HepG2 (cell line): ENCODE data around the gene TLE1. TPM values are rescaled to one million over a fixed set of nuclear protein-coding genes. Genes with fewer than 3 reads are reported as not detected.

ENCODE experiments used
- ADNP ChIP-seq: sonication (generic); formaldehyde crosslinking; IDR thresholded peaks from 2 replicates; pipeline ENCODE4 v1.4.0; 2020; ENCODE audit warnings: missing genetic modification reagents
- BHLHE40 ChIP-seq: IDR thresholded peaks from 2 replicates; pipeline ENCODE4 v1.6.1; 2011; ENCODE audit warnings: low read length, improper control_type of control experiment
- CEBPG ChIP-seq: IDR thresholded peaks from 2 replicates; pipeline ENCODE4 v1.6.1; 2016
- DMAP1 ChIP-seq: IDR thresholded peaks from 2 replicates; pipeline ENCODE4 v1.6.1; 2016
- ELF3 ChIP-seq: IDR thresholded peaks from 2 replicates; pipeline ENCODE4 v1.6.1; 2016; ENCODE audit warnings: missing genetic modification reagents, missing compliant biosample characterization
- ISL2 ChIP-seq: sonication (generic); formaldehyde crosslinking; IDR thresholded peaks from 2 replicates; pipeline ENCODE4 v1.5.0; 2020; ENCODE audit warnings: missing genetic modification reagents
- MLX ChIP-seq: IDR thresholded peaks from 2 replicates; pipeline ENCODE4 v1.6.1; 2016
- MXD3 ChIP-seq: IDR thresholded peaks from 2 replicates; pipeline ENCODE4 v1.6.1; 2016; ENCODE audit warnings: mild to moderate bottlenecking, missing biosample characterization, missing genetic modification reagents
- NR2F6 ChIP-seq, 2 experiments: IDR thresholded peaks; 2 replicates each; pipeline ENCODE4 v1.6.1; 2016; ENCODE audit warnings: antibody characterized with exemption in 1 of 2, mild to moderate bottlenecking in 1 of 2
- SAFB2 ChIP-seq: sonication (generic); formaldehyde crosslinking; IDR thresholded peaks from 2 replicates; pipeline ENCODE4 v1.5.1; 2020; ENCODE audit warnings: missing genetic modification reagents, low read depth, mild to moderate bottlenecking, borderline replicate concordance
- SOX13 ChIP-seq, 3 experiments: fragments of 450-650 bp in 1 of 3; sonication (generic) in 1 of 3; formaldehyde crosslinking in 1 of 3; IDR thresholded peaks in 2 of 3; conservative IDR thresholded peaks in 1 of 3; 2 replicates each; pipeline versions ENCODE4 v1.5.0 to v1.6.1; 2016 to 2020; ENCODE audit warnings: antibody characterized with exemption in 1 of 3, mild to moderate bottlenecking in 1 of 3, missing compliant biosample characterization in 1 of 3, missing genetic modification reagents in 1 of 3, moderate library complexity in 1 of 3
- SUZ12 ChIP-seq: fragments of 150-350 bp; IDR thresholded peaks from 2 replicates; pipeline ENCODE4 v1.6.1; 2014; ENCODE audit warnings: low read depth, low read length
- ZBTB42 ChIP-seq: sonication (generic); formaldehyde crosslinking; IDR thresholded peaks from 2 replicates; pipeline ENCODE4 v1.5.0; 2020; ENCODE audit warnings: mild to moderate bottlenecking, missing genetic modification reagents
- ZMYM3 ChIP-seq: sonication (generic); formaldehyde crosslinking; IDR thresholded peaks from 2 replicates; pipeline ENCODE4 v1.5.1; 2020; ENCODE audit warnings: mild to moderate bottlenecking, missing genetic modification reagents
- ZNF160 ChIP-seq: sonication (generic); formaldehyde crosslinking; IDR thresholded peaks from 2 replicates; pipeline ENCODE4 v1.8.0; 2022; ENCODE audit warnings: mild to moderate bottlenecking, inconsistent platforms, missing genetic modification reagents
- ZNF709 ChIP-seq: sonication (generic); formaldehyde crosslinking; IDR thresholded peaks from 2 replicates; pipeline ENCODE4 v1.5.0; 2020; ENCODE audit warnings: mild to moderate bottlenecking, missing genetic modification reagents
- ZNF790 ChIP-seq: sonication (generic); formaldehyde crosslinking; IDR thresholded peaks from 2 replicates; pipeline ENCODE4 v1.8.0; 2022; ENCODE audit warnings: missing genetic modification reagents, mild to moderate bottlenecking, borderline replicate concordance
- ZSCAN21 ChIP-seq: sonication (generic); formaldehyde crosslinking; IDR thresholded peaks from 2 replicates; pipeline ENCODE4 v1.8.0; 2022; ENCODE audit warnings: mild to moderate bottlenecking, missing genetic modification reagents, moderate library complexity, borderline replicate concordance
- polyA plus RNA-seq, 8 experiments: library from polyadenylated mRNA; depleted of rRNA in 3 of 8; stranded (reverse) in 7 of 8; unstranded in 1 of 8; fragments of >200 nt; fragmentation: Illumina TruSeq in 4 of 8; extraction: Trizol in 4 of 8; gene quantifications; 2 replicates each; pipeline versions ENCODE4 v1.2.1 to v1.2.3, GENCODE V29; 2011 to 2016; ENCODE audit warnings: low read depth in 4 of 8, missing spikeins in 1 of 8, mixed read lengths in 1 of 8; ENCODE audit not compliant: insufficient read depth in 1 of 8
- total RNA-seq, 5 experiments: library from RNA; depleted of rRNA; stranded (reverse); fragments of >200 nt; fragmentation: Illumina TruSeq; extraction: Trizol; gene quantifications; 2 replicates each; pipeline ENCODE4 v1.2.3, GENCODE V29; 2016; ENCODE audit warnings: low read depth in 1 of 5
- TF ChIP-seq, protein P1 (sequence below): sonication (generic); formaldehyde crosslinking; IDR thresholded peaks from 2 replicates; pipeline ENCODE4 v1.5.1; 2020; ENCODE audit warnings: mild to moderate bottlenecking, missing genetic modification reagents, borderline replicate concordance
- TF ChIP-seq, protein P2 (sequence below): sonication (generic); formaldehyde crosslinking; IDR thresholded peaks from 2 replicates; pipeline ENCODE4 v1.4.0; 2020; ENCODE audit warnings: mild to moderate bottlenecking, missing genetic modification reagents

TLE1 gene
- total and polyA plus RNA-seq, 2 of the 13 experiments (the other 11 are each of a cell fraction or from before 2014, with no cell fraction given) = 35.9 to 109 TPM

GRCh38 chr9:81689343-81690175 is at the start of gene TLE1 (continued):
- TF ChIP-seq, protein P1, sequence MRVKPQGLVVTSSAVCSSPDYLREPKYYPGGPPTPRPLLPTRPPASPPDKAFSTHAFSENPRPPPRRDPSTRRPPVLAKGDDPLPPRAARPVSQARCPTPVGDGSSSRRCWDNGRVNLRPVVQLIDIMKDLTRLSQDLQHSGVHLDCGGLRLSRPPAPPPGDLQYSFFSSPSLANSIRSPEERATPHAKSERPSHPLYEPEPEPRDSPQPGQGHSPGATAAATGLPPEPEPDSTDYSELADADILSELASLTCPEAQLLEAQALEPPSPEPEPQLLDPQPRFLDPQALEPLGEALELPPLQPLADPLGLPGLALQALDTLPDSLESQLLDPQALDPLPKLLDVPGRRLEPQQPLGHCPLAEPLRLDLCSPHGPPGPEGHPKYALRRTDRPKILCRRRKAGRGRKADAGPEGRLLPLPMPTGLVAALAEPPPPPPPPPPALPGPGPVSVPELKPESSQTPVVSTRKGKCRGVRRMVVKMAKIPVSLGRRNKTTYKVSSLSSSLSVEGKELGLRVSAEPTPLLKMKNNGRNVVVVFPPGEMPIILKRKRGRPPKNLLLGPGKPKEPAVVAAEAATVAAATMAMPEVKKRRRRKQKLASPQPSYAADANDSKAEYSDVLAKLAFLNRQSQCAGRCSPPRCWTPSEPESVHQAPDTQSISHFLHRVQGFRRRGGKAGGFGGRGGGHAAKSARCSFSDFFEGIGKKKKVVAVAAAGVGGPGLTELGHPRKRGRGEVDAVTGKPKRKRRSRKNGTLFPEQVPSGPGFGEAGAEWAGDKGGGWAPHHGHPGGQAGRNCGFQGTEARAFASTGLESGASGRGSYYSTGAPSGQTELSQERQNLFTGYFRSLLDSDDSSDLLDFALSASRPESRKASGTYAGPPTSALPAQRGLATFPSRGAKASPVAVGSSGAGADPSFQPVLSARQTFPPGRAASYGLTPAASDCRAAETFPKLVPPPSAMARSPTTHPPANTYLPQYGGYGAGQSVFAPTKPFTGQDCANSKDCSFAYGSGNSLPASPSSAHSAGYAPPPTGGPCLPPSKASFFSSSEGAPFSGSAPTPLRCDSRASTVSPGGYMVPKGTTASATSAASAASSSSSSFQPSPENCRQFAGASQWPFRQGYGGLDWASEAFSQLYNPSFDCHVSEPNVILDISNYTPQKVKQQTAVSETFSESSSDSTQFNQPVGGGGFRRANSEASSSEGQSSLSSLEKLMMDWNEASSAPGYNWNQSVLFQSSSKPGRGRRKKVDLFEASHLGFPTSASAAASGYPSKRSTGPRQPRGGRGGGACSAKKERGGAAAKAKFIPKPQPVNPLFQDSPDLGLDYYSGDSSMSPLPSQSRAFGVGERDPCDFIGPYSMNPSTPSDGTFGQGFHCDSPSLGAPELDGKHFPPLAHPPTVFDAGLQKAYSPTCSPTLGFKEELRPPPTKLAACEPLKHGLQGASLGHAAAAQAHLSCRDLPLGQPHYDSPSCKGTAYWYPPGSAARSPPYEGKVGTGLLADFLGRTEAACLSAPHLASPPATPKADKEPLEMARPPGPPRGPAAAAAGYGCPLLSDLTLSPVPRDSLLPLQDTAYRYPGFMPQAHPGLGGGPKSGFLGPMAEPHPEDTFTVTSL = peak; percentile 77; the same call in 1 of the 2 replicates
- no peak for TF ChIP-seq BHLHE40
- TF ChIP-seq SUZ12 = no peak
- TF ChIP-seq SAFB2 (CRISPR knock-in tag) = no peak
- no peak for TF ChIP-seq SOX13 (IDR thresholded peaks at IDR 0.05)
- TF ChIP-seq SOX13 (CRISPR knock-in tag; conservative IDR thresholded peaks at IDR 0.05 in 1 of 2, IDR thresholded peaks at IDR 0.05 in 1 of 2) = peak in 1 of 2 experiments; percentile 84; a peak in 1 of 4 replicates
- TF ChIP-seq ZMYM3 (CRISPR knock-in tag) = 0 out of 2 replicates have a peak, but pooled peaks have one; percentile 18
- TF ChIP-seq ADNP = no peak
- TF ChIP-seq ZNF160 (CRISPR knock-in tag) = no peak
- TF ChIP-seq MXD3 (CRISPR knock-in tag) = peak; percentile 66; the same call in 1 of the 2 replicates
- TF ChIP-seq CEBPG = no peak
- TF ChIP-seq ZSCAN21 (CRISPR knock-in tag) = peak; percentile 24; the same call in 1 of the 2 replicates
- peak; percentile 13; the same call in 1 of the 2 replicates for TF ChIP-seq MLX (CRISPR knock-in tag)
- TF ChIP-seq, protein P2, sequence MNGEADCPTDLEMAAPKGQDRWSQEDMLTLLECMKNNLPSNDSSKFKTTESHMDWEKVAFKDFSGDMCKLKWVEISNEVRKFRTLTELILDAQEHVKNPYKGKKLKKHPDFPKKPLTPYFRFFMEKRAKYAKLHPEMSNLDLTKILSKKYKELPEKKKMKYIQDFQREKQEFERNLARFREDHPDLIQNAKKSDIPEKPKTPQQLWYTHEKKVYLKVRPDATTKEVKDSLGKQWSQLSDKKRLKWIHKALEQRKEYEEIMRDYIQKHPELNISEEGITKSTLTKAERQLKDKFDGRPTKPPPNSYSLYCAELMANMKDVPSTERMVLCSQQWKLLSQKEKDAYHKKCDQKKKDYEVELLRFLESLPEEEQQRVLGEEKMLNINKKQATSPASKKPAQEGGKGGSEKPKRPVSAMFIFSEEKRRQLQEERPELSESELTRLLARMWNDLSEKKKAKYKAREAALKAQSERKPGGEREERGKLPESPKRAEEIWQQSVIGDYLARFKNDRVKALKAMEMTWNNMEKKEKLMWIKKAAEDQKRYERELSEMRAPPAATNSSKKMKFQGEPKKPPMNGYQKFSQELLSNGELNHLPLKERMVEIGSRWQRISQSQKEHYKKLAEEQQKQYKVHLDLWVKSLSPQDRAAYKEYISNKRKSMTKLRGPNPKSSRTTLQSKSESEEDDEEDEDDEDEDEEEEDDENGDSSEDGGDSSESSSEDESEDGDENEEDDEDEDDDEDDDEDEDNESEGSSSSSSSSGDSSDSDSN (CRISPR knock-in tag) = peak; percentile 17
- TF ChIP-seq ZNF790 (CRISPR knock-in tag) = no peak; the same call in 1 of the 2 replicates
- peak; percentile 69 for TF ChIP-seq ISL2 (CRISPR knock-in tag)
- 0 out of 2 replicates have a peak, but pooled peaks have one; percentile 5 for TF ChIP-seq ZNF709 (CRISPR knock-in tag)
- TF ChIP-seq DMAP1 (CRISPR knock-in tag) = peak; percentile 46; the same call in 1 of the 2 replicates
- TF ChIP-seq NR2F6 (IDR thresholded peaks at IDR 0.05) = no peak
- TF ChIP-seq NR2F6 (CRISPR knock-in tag; IDR thresholded peaks at IDR 0.05) = no peak; the same call in none of the 2 replicates
- TF ChIP-seq ZBTB42 (CRISPR knock-in tag) = no peak
- peak; percentile 59; the same call in 1 of the 2 replicates for TF ChIP-seq ELF3 (CRISPR knock-in tag)
